ENCODE data around the gene INTS6.

DNA sequence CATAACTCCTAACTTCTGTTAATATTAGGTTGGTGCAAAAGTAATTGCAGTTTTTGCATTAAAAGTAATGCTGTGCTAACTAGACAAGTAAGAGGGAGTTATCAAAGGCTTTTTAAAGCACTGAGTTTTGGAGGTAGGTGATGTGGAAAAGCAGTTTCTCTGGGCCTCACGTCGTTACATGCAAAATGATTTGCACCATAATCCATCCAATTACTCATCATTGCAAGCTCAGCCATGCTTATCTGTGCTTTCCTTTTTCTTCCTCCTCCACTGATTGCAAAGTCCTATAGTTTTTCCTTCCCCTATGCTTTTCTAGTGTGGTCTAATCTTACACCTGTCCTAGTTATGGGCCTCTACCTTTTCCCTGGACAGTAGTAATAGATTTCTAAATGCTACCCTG lies 35.4 kb upstream of the INTS6 start:
- TF ChIP-seq RAD21 (IDR thresholded peaks at IDR 0.05; ENCODE audit: low read length) (no peak), NFE2L2 (IDR thresholded peaks at IDR 0.05; ENCODE audit: low read depth, low read length) (no peak), POLR2A (IDR thresholded peaks at IDR 0.05; ENCODE audit: low read depth, low read length) (no peak), RCOR1 (IDR thresholded peaks at IDR 0.05; ENCODE audit: insufficient replicate concordance, low read length) (no peak)
- TF ChIP-seq, protein P1, sequence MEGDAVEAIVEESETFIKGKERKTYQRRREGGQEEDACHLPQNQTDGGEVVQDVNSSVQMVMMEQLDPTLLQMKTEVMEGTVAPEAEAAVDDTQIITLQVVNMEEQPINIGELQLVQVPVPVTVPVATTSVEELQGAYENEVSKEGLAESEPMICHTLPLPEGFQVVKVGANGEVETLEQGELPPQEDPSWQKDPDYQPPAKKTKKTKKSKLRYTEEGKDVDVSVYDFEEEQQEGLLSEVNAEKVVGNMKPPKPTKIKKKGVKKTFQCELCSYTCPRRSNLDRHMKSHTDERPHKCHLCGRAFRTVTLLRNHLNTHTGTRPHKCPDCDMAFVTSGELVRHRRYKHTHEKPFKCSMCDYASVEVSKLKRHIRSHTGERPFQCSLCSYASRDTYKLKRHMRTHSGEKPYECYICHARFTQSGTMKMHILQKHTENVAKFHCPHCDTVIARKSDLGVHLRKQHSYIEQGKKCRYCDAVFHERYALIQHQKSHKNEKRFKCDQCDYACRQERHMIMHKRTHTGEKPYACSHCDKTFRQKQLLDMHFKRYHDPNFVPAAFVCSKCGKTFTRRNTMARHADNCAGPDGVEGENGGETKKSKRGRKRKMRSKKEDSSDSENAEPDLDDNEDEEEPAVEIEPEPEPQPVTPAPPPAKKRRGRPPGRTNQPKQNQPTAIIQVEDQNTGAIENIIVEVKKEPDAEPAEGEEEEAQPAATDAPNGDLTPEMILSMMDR (conservative IDR thresholded peaks at IDR 0.05; ENCODE audit: low read depth, low read length), result no peak
- TF ChIP-seq, protein P2, sequence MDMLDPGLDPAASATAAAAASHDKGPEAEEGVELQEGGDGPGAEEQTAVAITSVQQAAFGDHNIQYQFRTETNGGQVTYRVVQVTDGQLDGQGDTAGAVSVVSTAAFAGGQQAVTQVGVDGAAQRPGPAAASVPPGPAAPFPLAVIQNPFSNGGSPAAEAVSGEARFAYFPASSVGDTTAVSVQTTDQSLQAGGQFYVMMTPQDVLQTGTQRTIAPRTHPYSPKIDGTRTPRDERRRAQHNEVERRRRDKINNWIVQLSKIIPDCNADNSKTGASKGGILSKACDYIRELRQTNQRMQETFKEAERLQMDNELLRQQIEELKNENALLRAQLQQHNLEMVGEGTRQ (IDR thresholded peaks at IDR 0.05; ENCODE audit: low read depth, low read length), result no peak
